Naive thymus-derived CD4-positive, alpha-beta T cell (primary cell): ENCODE results near the gene SLCO1A2. TPM values are rescaled to one million over a fixed set of nuclear protein-coding genes. Genes with fewer than 3 reads are reported as not detected.
"Not testable (repeated sequence)": the region's sequence is repeated elsewhere in the genome, so short reads cannot be mapped to it uniquely, and the experiment has no call there.

Source experiments
- ATAC-seq: fragments of 150-1000 bp; cut with Tn5 transposase; 2 replicates; pipeline ENCODE4 v1.10.0; 2021; ENCODE audit warnings: mild to moderate bottlenecking, moderate library complexity
- CTCF ChIA-PET: fragments of 350-600 bp; sonication (Branson Sonifier 250); formaldehyde crosslinking; loops from one replicate; lab custom pipeline; 2021; ENCODE audit warnings: antibody characterized with exemption; lab: Charles Lee
- POLR2A ChIA-PET: fragments of 350-600 bp; sonication (Branson Sonifier 250); formaldehyde crosslinking; loops from one replicate; lab custom pipeline; 2021; ENCODE audit warnings: antibody characterized with exemption, inconsistent platforms; lab: Charles Lee
- DNase-seq, 9 donors: peaks; one replicate each; pipeline versions ENCODE4 v3.0.0 to v3.0.0-alpha.2; 2020 to 2022; ENCODE audit warnings: mixed read lengths in 1 of 9
- H3K27ac ChIP-seq: one replicate; pipeline ENCODE4 v1.7.0; 2013; ENCODE audit warnings: mild to moderate bottlenecking, low read depth, low read length, moderate library complexity
- H3K27me3 ChIP-seq, 2 donors: one replicate each; pipeline ENCODE4 v1.7.0; 2013; ENCODE audit warnings: low read length in 2 of 2, mild to moderate bottlenecking in 2 of 2, moderate library complexity in 2 of 2; ENCODE audit not compliant: control insufficient read depth in 2 of 2, insufficient read depth in 2 of 2
- H3K36me3 ChIP-seq, 3 experiments: 1 replicate in 2 of 3; 2 replicates in 1 of 3; pipeline ENCODE4 v1.7.0; 2013; ENCODE audit warnings: low read length in 3 of 3, mild to moderate bottlenecking in 3 of 3, moderate library complexity in 1 of 3; ENCODE audit not compliant: insufficient read depth in 3 of 3, control insufficient read depth in 2 of 3
- H3K4me1 ChIP-seq, 2 donors: one replicate each; pipeline ENCODE4 v1.7.0; 2013; ENCODE audit warnings: low read length in 2 of 2, mild to moderate bottlenecking in 2 of 2, moderate library complexity in 1 of 2; ENCODE audit not compliant: control insufficient read depth in 2 of 2, insufficient read depth in 2 of 2
- H3K4me3 ChIP-seq: 2 replicates; pipeline ENCODE4 v1.7.0; 2013; ENCODE audit warnings: mild to moderate bottlenecking, low read length
- H3K9me3 ChIP-seq, 3 experiments: 1 replicate in 2 of 3; 2 replicates in 1 of 3; pipeline ENCODE4 v1.7.0; 2013; ENCODE audit warnings: low read length in 3 of 3; ENCODE audit not compliant: control insufficient read depth in 2 of 3
- H3K27ac Mint-ChIP-seq, 9 donors: one replicate each; pipeline ENCODE4 v1.8.0; 2020 to 2022; ENCODE audit warnings: mixed read lengths in 9 of 9, mild to moderate bottlenecking in 8 of 9, moderate library complexity in 5 of 9, inconsistent platforms in 2 of 9
- H3K27me3 Mint-ChIP-seq, 5 donors: one replicate each; pipeline ENCODE4 v1.8.0; 2021 to 2022; ENCODE audit warnings: mixed read lengths in 5 of 5, mild to moderate bottlenecking in 1 of 5
- H3K36me3 Mint-ChIP-seq, 5 donors: one replicate each; pipeline ENCODE4 v1.8.0; 2020 to 2022; ENCODE audit warnings: mixed read lengths in 5 of 5, mild to moderate bottlenecking in 3 of 5, inconsistent platforms in 1 of 5
- H3K4me1 Mint-ChIP-seq, 7 donors: one replicate each; pipeline ENCODE4 v1.8.0; 2020 to 2022; ENCODE audit warnings: mixed read lengths in 7 of 7, mild to moderate bottlenecking in 3 of 7, inconsistent platforms in 1 of 7
- H3K4me3 Mint-ChIP-seq, 10 donors: one replicate each; pipeline ENCODE4 v1.8.0; 2020 to 2022; ENCODE audit warnings: mild to moderate bottlenecking in 10 of 10, mixed read lengths in 10 of 10, moderate library complexity in 6 of 10, inconsistent platforms in 2 of 10
- H3K9me3 Mint-ChIP-seq, 11 donors: one replicate each; pipeline ENCODE4 v1.8.0; 2020 to 2022; ENCODE audit warnings: mixed read lengths in 11 of 11, mild to moderate bottlenecking in 4 of 11, inconsistent platforms in 1 of 11, moderate library complexity in 1 of 11
- intact Hi-C, 2 donors: fragments of 100-400 bp; cut with micrococcal nuclease; formaldehyde crosslinking; loops; one replicate each; pipeline ENCODE4 v1.15.1; 2023
- polyA plus RNA-seq, 2 donors: library from polyadenylated mRNA; unstranded; fragments of 300-500 nt; fragmentation: Illumina TruSeq; gene quantifications; one replicate each; pipeline ENCODE4 v1.2.3, GENCODE V29; 2021
- total RNA-seq, 6 experiments: library from RNA in 5 of 6; stranded (reverse) in 5 of 6; gene quantifications; 1 replicate in 5 of 6; 2 replicates in 1 of 6; pipeline ENCODE4 v1.2.3 and lab custom pipeline; 2021 to 2026

Gene SLCO1A2, protein sequence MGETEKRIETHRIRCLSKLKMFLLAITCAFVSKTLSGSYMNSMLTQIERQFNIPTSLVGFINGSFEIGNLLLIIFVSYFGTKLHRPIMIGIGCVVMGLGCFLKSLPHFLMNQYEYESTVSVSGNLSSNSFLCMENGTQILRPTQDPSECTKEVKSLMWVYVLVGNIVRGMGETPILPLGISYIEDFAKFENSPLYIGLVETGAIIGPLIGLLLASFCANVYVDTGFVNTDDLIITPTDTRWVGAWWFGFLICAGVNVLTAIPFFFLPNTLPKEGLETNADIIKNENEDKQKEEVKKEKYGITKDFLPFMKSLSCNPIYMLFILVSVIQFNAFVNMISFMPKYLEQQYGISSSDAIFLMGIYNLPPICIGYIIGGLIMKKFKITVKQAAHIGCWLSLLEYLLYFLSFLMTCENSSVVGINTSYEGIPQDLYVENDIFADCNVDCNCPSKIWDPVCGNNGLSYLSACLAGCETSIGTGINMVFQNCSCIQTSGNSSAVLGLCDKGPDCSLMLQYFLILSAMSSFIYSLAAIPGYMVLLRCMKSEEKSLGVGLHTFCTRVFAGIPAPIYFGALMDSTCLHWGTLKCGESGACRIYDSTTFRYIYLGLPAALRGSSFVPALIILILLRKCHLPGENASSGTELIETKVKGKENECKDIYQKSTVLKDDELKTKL
- under 1 TPM in 1 of 5 experiments, not detected in 4; 0.27 TPM for total RNA-seq
- polyA plus RNA-seq, result not detected
- total RNA-seq (lab: John Stamatoyannopoulos, UW), result not detected

DNA sequence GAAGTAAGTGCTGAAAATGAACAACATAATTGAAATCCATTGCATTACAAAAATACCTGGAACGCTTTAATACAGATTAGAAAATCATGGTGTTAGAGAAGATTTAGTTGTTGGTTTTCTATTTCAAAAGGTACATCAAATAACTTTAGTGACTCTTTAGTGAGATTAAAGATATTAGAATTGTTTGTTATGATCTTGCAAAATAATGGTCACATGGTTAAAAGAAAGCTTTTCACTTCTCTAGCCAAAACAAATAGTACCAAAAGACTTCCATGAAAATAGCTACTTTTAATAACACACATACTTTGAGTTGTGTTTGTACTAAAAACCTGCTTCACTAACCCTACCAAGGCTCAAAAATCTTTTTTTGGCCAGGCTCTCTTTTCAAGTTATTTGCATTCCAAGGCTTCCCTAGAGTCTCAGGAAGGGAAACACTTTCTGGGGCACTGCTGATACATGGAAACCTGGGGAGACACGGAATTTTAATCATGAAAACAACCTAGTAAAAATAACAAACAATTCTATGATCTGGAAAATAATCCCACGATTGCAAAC lies at the start of gene SLCO1A2:
Gene SLCO1A2 (minus strand): TSS at position 147 of the 555 bp plus-strand sequence. CDS start 270 bp downstream, outside the sequence.
- ChIA-PET CTCF (interaction anchor here (0.7 kb wide), 1 partner anchor 363 kb away, joined by 3 read pairs; no protein-coding TSS in a partner anchor), POLR2A (interaction anchor here (0.7 kb wide), 1 partner anchor 1996 kb away, joined by 3 read pairs; no protein-coding TSS in a partner anchor)
- H3K27me3 Mint-ChIP-seq, result peaks cover 0 to 12% (median 7%) of the 10 kb centered on the region in 5 donors
- H3K4me3 Mint-ChIP-seq, result no peak within 1 kb of the TSS
- DNase-seq, result no peak
- no peaks in the 10 kb centered on the region for H3K36me3 Mint-ChIP-seq
- Histone ChIP-seq H3K4me3 (no peak within 1 kb of the TSS), H3K9me3 (no peaks in the 10 kb centered on the region), H3K36me3 (no peaks in the 10 kb centered on the region), H3K27me3 (no peaks in the 10 kb centered on the region), H3K4me1 (no peaks in the 10 kb centered on the region), H3K27ac (no peak within 1 kb of the TSS)
- ATAC-seq, result no peak
- intact Hi-C loops, result no loop called here
- H3K9me3 Mint-ChIP-seq, result peaks cover 0 to 13% (median 4%) of the 10 kb centered on the region in 11 donors
- H3K4me1 Mint-ChIP-seq, result no peaks in the 10 kb centered on the region
- no peak within 1 kb of the TSS for H3K27ac Mint-ChIP-seq

DNA sequence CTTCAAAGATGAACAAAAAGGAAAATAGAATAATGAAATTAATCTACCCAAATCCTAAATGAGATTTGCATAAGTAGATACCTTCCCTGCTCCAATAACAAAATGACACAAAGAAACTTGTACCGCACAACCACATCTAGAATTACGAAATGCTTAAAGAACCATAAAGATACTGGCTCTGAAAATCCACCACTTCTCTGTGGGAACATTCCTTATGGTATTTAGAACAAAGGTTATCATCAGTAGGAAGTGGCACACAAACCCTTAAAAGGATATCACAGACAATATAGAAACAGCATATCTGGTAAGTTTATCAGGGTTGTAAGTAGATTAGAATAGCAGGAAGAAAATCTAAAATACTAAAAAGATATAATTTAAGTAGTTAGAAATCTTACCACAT lies 49.5 kb upstream of the SLCO1A2 start:
- no peaks in the 10 kb centered on the region for H3K36me3 Mint-ChIP-seq
- CTCF ChIA-PET, result no interaction called here
- no peaks in the 10 kb centered on the region for H3K36me3 ChIP-seq
- POLR2A ChIA-PET, result no interaction called here
- DNase-seq (no peak), ATAC-seq (no peak)
- H3K27me3 ChIP-seq, result no peaks in the 10 kb centered on the region
- H3K4me1 Mint-ChIP-seq, result no peaks in the 10 kb centered on the region
- H3K4me3 Mint-ChIP-seq, result no peak overlapping the region
- no peaks in the 10 kb centered on the region for H3K9me3 ChIP-seq
- H3K27me3 Mint-ChIP-seq, result peaks cover 2 to 33% (median 9%) of the 10 kb centered on the region in 5 donors
- H3K27ac Mint-ChIP-seq, result no peak overlapping the region
- intact Hi-C loops, result no loop called here
- H3K9me3 Mint-ChIP-seq, result peaks cover 0 to 2% (median 0%) of the 10 kb centered on the region in 11 donors
- H3K27ac ChIP-seq, result no peak overlapping the region
- H3K4me3 ChIP-seq, result no peak overlapping the region
- no peaks in the 10 kb centered on the region for H3K4me1 ChIP-seq

- H3K4me3 Mint-ChIP-seq, H3K9me3 ChIP-seq, intact Hi-C loops, H3K27me3 ChIP-seq, H3K27ac ChIP-seq, H3K27ac Mint-ChIP-seq, CTCF ChIA-PET, H3K4me1 ChIP-seq, H3K4me1 Mint-ChIP-seq, POLR2A ChIA-PET, H3K36me3 Mint-ChIP-seq, ATAC-seq, H3K4me3 ChIP-seq, DNase-seq, H3K36me3 ChIP-seq, H3K9me3 Mint-ChIP-seq: not testable (repeated sequence)
- peaks cover 9 to 31% (median 13%) of the 10 kb centered on the region in 5 donors for H3K27me3 Mint-ChIP-seq
Measured at GRCh38 chr12:21381320-21381719, 46.6 kb upstream of the SLCO1A2 start.

DNA sequence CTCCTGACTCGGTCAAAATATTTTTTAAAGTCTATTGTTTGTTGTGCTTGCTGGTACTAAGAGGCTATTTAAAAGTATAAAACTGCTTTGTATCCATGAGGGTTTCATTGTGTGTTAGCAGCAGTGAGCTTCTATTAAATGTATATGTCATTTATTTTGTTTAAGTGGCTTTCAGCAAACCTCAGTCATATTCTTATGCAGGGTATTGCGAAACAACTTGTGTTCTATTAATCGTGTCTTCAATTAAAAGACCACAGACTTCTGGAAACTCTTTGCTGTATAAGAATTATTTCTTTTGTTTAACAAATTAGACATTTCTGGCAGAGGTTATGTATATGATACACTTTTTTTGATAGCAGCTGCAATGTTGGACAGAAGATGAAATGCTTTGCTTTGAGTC lies 44.5 kb upstream of the SLCO1A2 start:
- Histone ChIP-seq H3K27ac (no peak overlapping the region), H3K9me3 (no peaks in the 10 kb centered on the region), H3K4me3 (no peak overlapping the region), H3K4me1 (no peaks in the 10 kb centered on the region), H3K27me3 (no peaks in the 10 kb centered on the region), H3K36me3 (no peaks in the 10 kb centered on the region)
- Mint-ChIP-seq H3K4me3 (no peak overlapping the region), H3K9me3 (peaks cover 0 to 2% (median 0%) of the 10 kb centered on the region in 11 donors), H3K4me1 (no peaks in the 10 kb centered on the region), H3K27me3 (peaks cover 9 to 36% (median 16%) of the 10 kb centered on the region in 5 donors), H3K36me3 (no peaks in the 10 kb centered on the region), H3K27ac (no peak overlapping the region)
- ATAC-seq (no peak), DNase-seq (no peak)
- ChIA-PET CTCF (no interaction called here), POLR2A (no interaction called here)
- intact Hi-C loops, result no loop called here

GRCh38 chr12:21372602-21373001 lies 37.9 kb upstream of the SLCO1A2 start, which contains the start of gene IAPP:
Gene IAPP (plus strand): TSS chr12:21372902. CDS start chr12:21373352, 450 bp downstream.
- intact Hi-C loops, result no loop called here
- ATAC-seq, result no peak
- H3K4me3 ChIP-seq, result no peak within 1 kb of the TSS
- ChIA-PET CTCF (no interaction called here), POLR2A (no interaction called here)
- no peak within 1 kb of the TSS for H3K4me3 Mint-ChIP-seq
- H3K9me3 Mint-ChIP-seq, result no peaks in the 10 kb centered on the region
- H3K27me3 Mint-ChIP-seq, result peaks cover 0 to 15% (median 12%) of the 10 kb centered on the region in 5 donors
- no peaks in the 10 kb centered on the region for H3K36me3 Mint-ChIP-seq
- no peaks in the 10 kb centered on the region for H3K9me3 ChIP-seq
- no peaks in the 10 kb centered on the region for H3K36me3 ChIP-seq
- H3K27me3 ChIP-seq, result no peaks in the 10 kb centered on the region
- no peak within 1 kb of the TSS for H3K27ac Mint-ChIP-seq
- H3K27ac ChIP-seq, result no peak within 1 kb of the TSS
- no peaks in the 10 kb centered on the region for H3K4me1 ChIP-seq
- no peak for DNase-seq
- peaks cover 0 to 4% (median 0%) of the 10 kb centered on the region in 7 donors for H3K4me1 Mint-ChIP-seq

GRCh38 chr12:21370845-21371449 lies 36.2 kb upstream of the SLCO1A2 start:
- peaks cover 4 to 12% (median 7%) of the 10 kb centered on the region in 5 donors for H3K27me3 Mint-ChIP-seq
- CTCF ChIA-PET, result no interaction called here
- Histone ChIP-seq H3K36me3 (no peaks in the 10 kb centered on the region), H3K4me3 (no peak overlapping the region), H3K27me3 (no peaks in the 10 kb centered on the region), H3K4me1 (no peaks in the 10 kb centered on the region), H3K9me3 (no peaks in the 10 kb centered on the region), H3K27ac (no peak overlapping the region)
- no peak overlapping the region for H3K4me3 Mint-ChIP-seq
- POLR2A ChIA-PET, result no interaction called here
- no peaks in the 10 kb centered on the region for H3K36me3 Mint-ChIP-seq
- no peak for DNase-seq
- H3K9me3 Mint-ChIP-seq, result peaks cover 0 to 2% (median 0%) of the 10 kb centered on the region in 11 donors
- ATAC-seq, result no peak
- intact Hi-C loops, result no loop called here
- no peak overlapping the region for H3K27ac Mint-ChIP-seq
- H3K4me1 Mint-ChIP-seq, result peaks cover 0 to 4% (median 0%) of the 10 kb centered on the region in 7 donors
